ENCODE measurements around the gene BFSP1. TPM values are rescaled to one million over a fixed set of nuclear protein-coding genes. Genes with fewer than 3 reads are reported as not detected.
A peak's percentile ranks its signal among the peaks of the same experiment; 100 is the strongest.

Gene BFSP1
- total RNA-seq, 1 experiment from 2014 or later: 3.9 TPM

- TSS peak; percentile 46 for BruUV-seq (replicated peaks)
- CTCF ChIA-PET: interaction anchor here (1.0 to 4.7 kb wide), 2 partner anchors 11 to 692 kb away, joined by 3 to 37 read pairs; no protein-coding TSS in a partner anchor
- TF ChIP-seq, protein P1, sequence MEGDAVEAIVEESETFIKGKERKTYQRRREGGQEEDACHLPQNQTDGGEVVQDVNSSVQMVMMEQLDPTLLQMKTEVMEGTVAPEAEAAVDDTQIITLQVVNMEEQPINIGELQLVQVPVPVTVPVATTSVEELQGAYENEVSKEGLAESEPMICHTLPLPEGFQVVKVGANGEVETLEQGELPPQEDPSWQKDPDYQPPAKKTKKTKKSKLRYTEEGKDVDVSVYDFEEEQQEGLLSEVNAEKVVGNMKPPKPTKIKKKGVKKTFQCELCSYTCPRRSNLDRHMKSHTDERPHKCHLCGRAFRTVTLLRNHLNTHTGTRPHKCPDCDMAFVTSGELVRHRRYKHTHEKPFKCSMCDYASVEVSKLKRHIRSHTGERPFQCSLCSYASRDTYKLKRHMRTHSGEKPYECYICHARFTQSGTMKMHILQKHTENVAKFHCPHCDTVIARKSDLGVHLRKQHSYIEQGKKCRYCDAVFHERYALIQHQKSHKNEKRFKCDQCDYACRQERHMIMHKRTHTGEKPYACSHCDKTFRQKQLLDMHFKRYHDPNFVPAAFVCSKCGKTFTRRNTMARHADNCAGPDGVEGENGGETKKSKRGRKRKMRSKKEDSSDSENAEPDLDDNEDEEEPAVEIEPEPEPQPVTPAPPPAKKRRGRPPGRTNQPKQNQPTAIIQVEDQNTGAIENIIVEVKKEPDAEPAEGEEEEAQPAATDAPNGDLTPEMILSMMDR (IDR thresholded peaks at IDR 0.05; ENCODE audit: unreplicated experiment): no peak
Observed at GRCh38 chr20:17494201-17494600, 37.0 kb downstream of the BFSP1 start.

DNA sequence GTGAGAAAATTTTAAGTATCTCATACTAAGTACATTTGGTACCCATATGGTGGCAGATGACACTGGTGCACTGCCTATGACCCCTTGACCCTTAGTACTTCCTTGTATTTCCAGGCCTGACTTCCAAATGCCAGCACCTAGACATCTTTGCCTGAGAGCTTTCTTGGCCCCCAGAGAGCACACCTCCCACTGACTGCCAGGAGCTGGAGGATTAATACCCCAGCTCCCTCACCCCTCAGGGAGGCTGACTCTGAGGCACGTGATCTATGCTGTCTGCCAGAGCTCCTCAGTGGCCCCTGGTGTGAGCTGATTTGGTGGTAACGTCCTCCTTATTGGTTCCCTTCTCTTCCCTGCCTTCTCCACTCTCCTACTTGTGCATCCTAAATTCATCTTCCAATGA lies 38.0 kb downstream of the BFSP1 start:
- intact Hi-C loops (cut with micrococcal nuclease): no loop called here
- CTCF ChIA-PET: interaction anchor here (0.9 to 4.7 kb wide), 3 partner anchors 12 to 691 kb away, joined by 3 to 37 read pairs (median 3); no protein-coding TSS in a partner anchor
- POLR2A ChIA-PET: no interaction called here
- Mint-ChIP-seq H3K36me3 (ENCODE audit: insufficient read depth, unreplicated experiment) (no peaks in the 10 kb centered on the region), H3K4me3 (ENCODE audit: unreplicated experiment) (no peak overlapping the region), H3K9me3 (ENCODE audit: unreplicated experiment) (peaks cover 7% of the 10 kb centered on the region), H3K27me3 (ENCODE audit: insufficient read depth, unreplicated experiment) (no peaks in the 10 kb centered on the region), H3K27ac (ENCODE audit: low read depth, unreplicated experiment) (no peak overlapping the region), H3K4me1 (ENCODE audit: insufficient read depth, unreplicated experiment) (no peaks in the 10 kb centered on the region)
- BruUV-seq (replicated peaks): no TSS peak
- TF ChIP-seq, protein P1 (IDR thresholded peaks at IDR 0.05; ENCODE audit: unreplicated experiment): no peak
- DNase-seq (ENCODE audit: unreplicated experiment): no peak

More at GRCh38 chr20:17494201-17494600, 37.0 kb downstream of the BFSP1 start:
- Mint-ChIP-seq H3K4me3 (ENCODE audit: unreplicated experiment) (no peak overlapping the region), H3K27ac (ENCODE audit: low read depth, unreplicated experiment) (no peak overlapping the region), H3K36me3 (ENCODE audit: insufficient read depth, unreplicated experiment) (no peaks in the 10 kb centered on the region), H3K9me3 (ENCODE audit: unreplicated experiment) (peaks cover 7% of the 10 kb centered on the region), H3K4me1 (ENCODE audit: insufficient read depth, unreplicated experiment) (peaks cover 6% of the 10 kb centered on the region), H3K27me3 (ENCODE audit: insufficient read depth, unreplicated experiment) (no peaks in the 10 kb centered on the region)
- DNase-seq (ENCODE audit: unreplicated experiment): no peak
- POLR2A ChIA-PET: no interaction called here
- intact Hi-C loops (cut with micrococcal nuclease): no loop called here

- Mint-ChIP-seq H3K4me3 (ENCODE audit: unreplicated experiment) (no peak overlapping the region), H3K36me3 (ENCODE audit: insufficient read depth, unreplicated experiment) (no peaks in the 10 kb centered on the region), H3K27me3 (ENCODE audit: insufficient read depth, unreplicated experiment) (peaks cover 12% of the 10 kb centered on the region), H3K9me3 (ENCODE audit: unreplicated experiment) (peaks cover 7% of the 10 kb centered on the region), H3K4me1 (ENCODE audit: insufficient read depth, unreplicated experiment) (no peaks in the 10 kb centered on the region), H3K27ac (ENCODE audit: low read depth, unreplicated experiment) (no peak overlapping the region)
- POLR2A ChIA-PET: no interaction called here
- TF ChIP-seq, protein P1 (IDR thresholded peaks at IDR 0.05; ENCODE audit: unreplicated experiment): no peak
- DNase-seq (ENCODE audit: unreplicated experiment): no peak
- BruUV-seq (replicated peaks): no TSS peak
- CTCF ChIA-PET: interaction anchor here (4.7 kb wide), 1 partner anchor 13 kb away, joined by 37 read pairs; no protein-coding TSS in a partner anchor
- intact Hi-C loops (cut with micrococcal nuclease): no loop called here
Observed at GRCh38 chr20:17491488-17491887, 39.7 kb downstream of the BFSP1 start.

DNA sequence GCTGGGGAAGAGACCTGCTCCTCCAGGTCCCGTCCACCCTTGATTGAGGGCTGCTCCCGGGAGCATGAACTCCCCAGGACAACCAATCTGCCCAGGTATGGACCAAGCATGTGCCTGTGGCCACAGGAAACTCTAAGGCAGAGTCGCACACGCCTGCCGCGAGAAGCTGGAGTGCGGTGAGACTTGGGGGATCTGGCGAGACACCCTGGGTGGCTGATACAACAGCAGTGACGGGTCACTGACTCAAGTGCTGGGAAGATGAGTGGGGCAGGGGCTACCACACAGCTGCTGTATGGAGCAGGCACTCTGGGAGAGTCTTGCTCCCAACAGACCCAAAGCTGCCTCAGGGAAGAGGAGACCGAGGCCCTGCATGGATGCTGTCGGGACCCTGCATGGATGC lies 40.1 kb downstream of the BFSP1 start:
- DNase-seq (ENCODE audit: unreplicated experiment): no peak
- CTCF ChIA-PET: interaction anchor here (0.6 to 4.7 kb wide), 3 partner anchors 14 to 1197 kb away, joined by 3 to 37 read pairs (median 3); no protein-coding TSS in a partner anchor
- TF ChIP-seq, protein P1 (IDR thresholded peaks at IDR 0.05; ENCODE audit: unreplicated experiment): no peak
- BruUV-seq (replicated peaks): no TSS peak
- Mint-ChIP-seq H3K27me3 (ENCODE audit: insufficient read depth, unreplicated experiment) (peaks cover 16% of the 10 kb centered on the region), H3K4me1 (ENCODE audit: insufficient read depth, unreplicated experiment) (no peaks in the 10 kb centered on the region), H3K9me3 (ENCODE audit: unreplicated experiment) (peaks cover 7% of the 10 kb centered on the region), H3K27ac (ENCODE audit: low read depth, unreplicated experiment) (no peak overlapping the region), H3K4me3 (ENCODE audit: unreplicated experiment) (no peak overlapping the region), H3K36me3 (ENCODE audit: insufficient read depth, unreplicated experiment) (no peaks in the 10 kb centered on the region)
- intact Hi-C loops (cut with micrococcal nuclease): no loop called here
- POLR2A ChIA-PET: no interaction called here

All from MCF 10A (cell line).